Tibial artery (tissue), 4 donors: ENCODE measurements around the gene PFN4.
A peak's percentile ranks its signal among the peaks of the same experiment; 100 is the strongest.

Experiments
- DNase-seq, 2 donors: peaks; one replicate each; pipeline ENCODE4 v3.0.0-alpha.2; 2019
- H3K27ac ChIP-seq, 2 donors: fragments of 200-600 bp; sonication (generic) in 1 of 2; 1 replicate in 1 of 2; 2 replicates in 1 of 2; pipeline ENCODE4 v1.5.1; 2018 to 2019; ENCODE audit warnings: mild to moderate bottlenecking in 1 of 2
- H3K27me3 ChIP-seq, 2 donors: fragments of 200-600 bp; sonication (generic) in 1 of 2; one replicate each; pipeline versions ENCODE4 v1.5.1 to v1.6.0; 2016 to 2019
- H3K36me3 ChIP-seq, 3 donors: fragments of 200-600 bp; sonication (generic) in 2 of 3; one replicate each; pipeline ENCODE4 v1.5.1; 2016 to 2019; ENCODE audit warnings: mild to moderate bottlenecking in 2 of 3
- H3K4me1 ChIP-seq, 4 donors: fragments of 200-600 bp; sonication (generic) in 2 of 4; 1 replicate in 3 of 4; 2 replicates in 1 of 4; pipeline ENCODE4 v1.5.1; 2016 to 2019
- H3K4me3 ChIP-seq, 2 donors: fragments of 200-600 bp; sonication (generic) in 1 of 2; 1 replicate in 1 of 2; 2 replicates in 1 of 2; pipeline ENCODE4 v1.5.1; 2018 to 2019; ENCODE audit warnings: mild to moderate bottlenecking in 2 of 2
- H3K9me3 ChIP-seq, 3 donors: fragments of 200-600 bp; sonication (generic) in 1 of 3; one replicate each; pipeline ENCODE4 v1.5.1; 2016 to 2019
- intact Hi-C: fragments of 100-400 bp; cut with DNase I; formaldehyde crosslinking; loops from one replicate; pipeline ENCODE4 v1.15.0; 2023; ENCODE audit warnings: low total_unique reads
- TF ChIP-seq, protein P1 (sequence below), 2 experiments: fragments of 200-600 bp in 1 of 2; fragments of 450-650 bp in 1 of 2; IDR thresholded peaks; one replicate each; pipeline ENCODE4 v1.5.1; 2017 to 2019; ENCODE audit warnings: antibody characterized with exemption in 2 of 2, mild to moderate bottlenecking in 1 of 2, moderate library complexity in 1 of 2

Gene PFN4

DNA sequence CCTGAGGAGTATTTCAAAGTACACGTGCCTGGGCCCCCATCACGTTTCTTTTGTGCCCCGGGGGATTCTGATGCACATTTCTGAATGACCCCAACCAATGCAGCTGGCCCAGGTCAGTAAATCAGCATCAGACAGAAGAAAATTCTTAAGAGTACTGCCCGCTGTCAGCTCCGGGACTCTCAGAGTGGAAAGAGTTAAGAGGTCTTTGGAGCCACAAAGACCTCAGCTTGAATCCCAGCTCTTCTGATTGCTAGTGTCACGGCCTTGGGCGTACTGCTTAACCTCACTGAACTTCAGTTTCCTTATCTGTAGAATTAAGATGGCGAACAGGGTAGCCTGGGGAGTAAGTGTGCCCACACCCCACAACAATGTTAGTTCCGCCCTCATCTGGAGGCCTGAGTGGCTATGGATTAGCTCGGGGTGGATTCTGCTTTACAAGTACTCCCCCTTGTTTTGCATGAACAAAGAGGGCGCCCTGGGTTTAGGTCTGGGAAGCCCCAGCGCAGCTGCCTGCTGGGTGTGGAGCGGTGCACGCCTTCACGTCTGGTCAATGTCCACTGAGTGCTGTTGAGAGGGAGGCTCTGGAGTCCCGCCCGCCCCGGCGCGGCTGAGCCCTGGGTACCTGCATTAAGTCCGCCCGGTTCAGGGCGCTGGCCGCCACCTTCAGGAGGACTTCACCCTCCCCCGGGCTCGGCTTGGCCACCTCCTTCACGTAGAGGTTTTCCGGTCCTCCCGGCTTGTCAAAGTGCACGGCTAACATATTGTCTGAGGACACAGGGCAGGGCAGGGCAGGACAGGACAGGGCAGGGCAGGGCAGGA is 39.4 kb downstream of the PFN4 start:
- intact Hi-C loops: loop anchor here (5.0 kb wide), 3 partner anchors 36 to 261 kb away; partner anchors contain the start of genes ATAD2B, FKBP1B and WDCP
- Histone ChIP-seq H3K27ac (peak overlapping the region; percentile 83 to 93), H3K27me3 (no peaks in the 10 kb centered on the region), H3K4me1 (peaks cover 0 to 17% (median 15%) of the 10 kb centered on the region in 4 donors), H3K36me3 (peaks cover 24 to 47% (median 29%) of the 10 kb centered on the region in 3 donors), H3K9me3 (no peaks in the 10 kb centered on the region), H3K4me3 (peak overlapping the region; percentile 61 to 64)
- TF ChIP-seq, protein P1, sequence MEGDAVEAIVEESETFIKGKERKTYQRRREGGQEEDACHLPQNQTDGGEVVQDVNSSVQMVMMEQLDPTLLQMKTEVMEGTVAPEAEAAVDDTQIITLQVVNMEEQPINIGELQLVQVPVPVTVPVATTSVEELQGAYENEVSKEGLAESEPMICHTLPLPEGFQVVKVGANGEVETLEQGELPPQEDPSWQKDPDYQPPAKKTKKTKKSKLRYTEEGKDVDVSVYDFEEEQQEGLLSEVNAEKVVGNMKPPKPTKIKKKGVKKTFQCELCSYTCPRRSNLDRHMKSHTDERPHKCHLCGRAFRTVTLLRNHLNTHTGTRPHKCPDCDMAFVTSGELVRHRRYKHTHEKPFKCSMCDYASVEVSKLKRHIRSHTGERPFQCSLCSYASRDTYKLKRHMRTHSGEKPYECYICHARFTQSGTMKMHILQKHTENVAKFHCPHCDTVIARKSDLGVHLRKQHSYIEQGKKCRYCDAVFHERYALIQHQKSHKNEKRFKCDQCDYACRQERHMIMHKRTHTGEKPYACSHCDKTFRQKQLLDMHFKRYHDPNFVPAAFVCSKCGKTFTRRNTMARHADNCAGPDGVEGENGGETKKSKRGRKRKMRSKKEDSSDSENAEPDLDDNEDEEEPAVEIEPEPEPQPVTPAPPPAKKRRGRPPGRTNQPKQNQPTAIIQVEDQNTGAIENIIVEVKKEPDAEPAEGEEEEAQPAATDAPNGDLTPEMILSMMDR (IDR thresholded peaks at IDR 0.05): no peak
- peak in 1 of 2 donors; percentile 57 for DNase-seq

DNA sequence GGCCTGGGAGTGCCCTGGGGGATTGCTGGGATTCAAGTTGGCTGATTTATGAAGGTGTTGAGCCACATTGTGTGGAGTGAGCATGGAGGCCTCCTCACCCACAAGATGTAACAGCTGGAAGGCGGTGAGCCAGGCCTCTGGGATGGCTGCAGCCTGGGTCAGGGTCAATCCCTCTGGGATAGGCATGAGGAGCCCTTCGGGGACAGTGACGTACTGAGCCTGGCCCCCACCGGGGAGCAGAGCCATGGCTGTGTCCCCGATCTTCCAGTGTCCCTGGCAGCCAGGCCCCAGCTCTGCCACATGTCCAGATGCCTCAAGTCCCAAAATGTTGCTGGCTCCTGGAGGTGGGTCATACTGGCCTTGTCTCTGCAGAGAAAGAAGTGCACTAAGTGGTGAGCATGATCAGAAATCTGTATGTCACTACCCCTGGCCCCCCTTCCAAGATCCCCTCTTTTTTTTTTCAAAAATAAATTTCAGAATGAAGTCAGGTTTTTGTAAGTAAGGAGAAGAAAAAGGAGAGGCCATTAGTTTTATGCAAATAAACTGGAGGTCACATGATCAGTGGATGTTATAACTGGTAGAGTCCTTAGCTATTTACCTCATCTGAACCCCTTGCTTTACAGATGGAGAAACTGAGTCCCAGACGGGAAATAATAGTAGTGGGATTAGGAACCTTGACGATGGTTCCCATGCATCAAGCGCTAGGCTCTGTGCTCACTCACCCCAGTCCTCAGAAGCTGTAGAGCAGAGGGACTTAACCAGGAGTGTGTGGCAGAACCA is 40.2 kb downstream of the PFN4 start:
- no peak for DNase-seq
- Histone ChIP-seq H3K4me3 (peak overlapping the region in 1 of 2 donors; percentile 64), H3K27me3 (no peaks in the 10 kb centered on the region), H3K4me1 (peaks cover 0 to 18% (median 16%) of the 10 kb centered on the region in 4 donors), H3K9me3 (no peaks in the 10 kb centered on the region), H3K27ac (peak overlapping the region; percentile 83 to 93), H3K36me3 (peaks cover 16 to 43% (median 22%) of the 10 kb centered on the region in 3 donors)
- TF ChIP-seq, protein P1 (IDR thresholded peaks at IDR 0.05): no peak
- intact Hi-C loops: loop anchor here (5.0 kb wide), 3 partner anchors 36 to 261 kb away; partner anchors contain the start of genes ATAD2B, FKBP1B and WDCP

DNA sequence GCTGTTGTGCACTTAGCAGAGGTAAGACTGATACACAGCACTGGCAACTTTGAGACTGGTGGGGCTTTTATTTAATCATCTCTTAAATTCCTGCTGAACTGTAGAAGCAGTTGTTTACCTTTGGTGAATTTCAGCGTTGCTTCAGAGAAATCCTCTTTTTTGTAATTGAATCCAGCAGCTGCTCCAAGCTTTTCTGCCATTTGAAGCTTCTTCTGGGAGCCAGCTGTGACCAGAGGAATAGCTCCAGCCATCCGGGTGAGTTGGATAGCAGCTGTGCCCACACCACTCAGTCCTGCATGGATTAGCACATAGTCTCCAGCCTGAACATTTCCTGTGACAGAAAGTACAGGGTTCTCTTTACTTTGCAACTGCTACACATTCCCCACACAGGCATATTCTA is 42.4 kb downstream of the PFN4 start:
- no peaks in the 10 kb centered on the region for H3K27me3 ChIP-seq
- no peak for DNase-seq
- intact Hi-C loops: loop anchor here (5.0 kb wide), 3 partner anchors 33 to 258 kb away; partner anchors contain the start of genes ATAD2B, FKBP1B and WDCP
- peaks cover 6 to 33% (median 18%) of the 10 kb centered on the region in 3 donors for H3K36me3 ChIP-seq
- peaks cover 0 to 26% (median 24%) of the 10 kb centered on the region in 4 donors for H3K4me1 ChIP-seq
- no peak overlapping the region for H3K4me3 ChIP-seq
- no peak overlapping the region for H3K27ac ChIP-seq
- H3K9me3 ChIP-seq: no peaks in the 10 kb centered on the region
- TF ChIP-seq, protein P1 (IDR thresholded peaks at IDR 0.05): no peak

DNA sequence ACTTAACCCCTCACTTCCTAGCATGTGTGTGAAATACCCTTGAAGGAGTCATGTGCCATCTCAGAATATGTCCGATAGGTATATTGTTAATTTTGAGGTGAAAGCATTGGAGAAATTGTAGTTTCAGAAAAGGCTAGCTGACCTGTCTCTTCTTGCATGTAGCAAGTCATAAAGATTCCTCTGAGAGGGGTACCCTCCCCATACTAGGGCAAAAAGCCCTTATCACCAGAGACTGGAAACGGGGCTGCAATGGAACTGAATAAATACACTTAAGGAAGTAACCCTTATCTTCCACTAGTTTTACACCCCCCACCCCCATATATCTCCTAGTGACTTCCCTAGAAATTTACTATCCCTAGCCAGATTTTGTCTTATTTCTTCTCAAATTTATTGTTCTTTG is 45.3 kb downstream of the PFN4 start:
- peak overlapping the region; percentile 91 to 99 for H3K27ac ChIP-seq

DNA sequence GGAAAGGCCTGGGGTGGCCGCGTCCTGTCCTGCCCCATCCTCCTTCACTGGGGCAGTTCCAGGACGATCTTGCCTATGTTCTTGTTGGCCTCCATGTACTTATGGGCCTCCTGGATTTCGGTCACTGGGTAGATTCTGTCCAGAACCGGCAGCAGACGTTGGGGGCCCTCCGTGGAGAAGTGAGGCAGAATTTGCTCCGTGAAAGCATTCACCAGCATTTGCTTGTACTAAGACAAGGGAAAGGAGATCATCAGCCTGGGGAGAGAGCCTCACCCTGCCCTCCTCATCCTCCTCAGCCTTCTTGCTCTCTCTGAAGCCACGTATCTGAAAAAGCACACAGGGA is 45.6 kb downstream of the PFN4 start:
- no peaks in the 10 kb centered on the region for H3K9me3 ChIP-seq
- intact Hi-C loops: no loop called here
- peaks cover 6 to 42% (median 18%) of the 10 kb centered on the region in 3 donors for H3K36me3 ChIP-seq
- H3K27me3 ChIP-seq: no peaks in the 10 kb centered on the region
- DNase-seq: no peak
- TF ChIP-seq, protein P1 (IDR thresholded peaks at IDR 0.05): no peak
- H3K4me1 ChIP-seq: peaks cover 0 to 26% (median 17%) of the 10 kb centered on the region in 4 donors
- peak overlapping the region; percentile 91 to 99 for H3K27ac ChIP-seq
- peak overlapping the region; percentile 69 to 88 for H3K4me3 ChIP-seq

More for the DNA sequence above, 45.3 kb downstream of the PFN4 start:
- no peaks in the 10 kb centered on the region for H3K27me3 ChIP-seq
- DNase-seq: no peak
- intact Hi-C loops: no loop called here
- H3K4me1 ChIP-seq: peaks cover 0 to 29% (median 17%) of the 10 kb centered on the region in 4 donors
- TF ChIP-seq, protein P1 (IDR thresholded peaks at IDR 0.05): no peak
- peaks cover 6 to 42% (median 18%) of the 10 kb centered on the region in 3 donors for H3K36me3 ChIP-seq
- H3K4me3 ChIP-seq: peak overlapping the region; percentile 69 to 88
- no peaks in the 10 kb centered on the region for H3K9me3 ChIP-seq
